Endothelial cell of umbilical vein (primary cell): ENCODE data around the gene CALCA. TPM values are rescaled to one million over a fixed set of nuclear protein-coding genes. Genes with fewer than 3 reads are reported as not detected.

ENCODE experiments used
- BruUV-seq: library from RNA; stranded (reverse); fragments of 400-500 nt; replicated peaks from 2 replicates; lab custom pipeline; 2021; lab: Mats Ljungman, UMichigan
- CTCF ChIA-PET: fragments of 300-600, 350-600 bp; sonication (Branson Sonifier 250); formaldehyde crosslinking; loops from one replicate; lab custom pipeline; 2021; ENCODE audit warnings: antibody characterized with exemption, inconsistent platforms; lab: Charles Lee
- POLR2A ChIA-PET: fragments of 300-600, 350-600 bp; sonication (Branson Sonifier 250); formaldehyde crosslinking; loops from one replicate; lab custom pipeline; 2021; ENCODE audit warnings: antibody characterized with exemption, inconsistent platforms; lab: Charles Lee
- DNase-seq: peaks from one replicate; pipeline ENCODE4 v3.0.0-alpha.2; 2011; ENCODE audit warnings: low read depth, low spot score
- FAIRE-seq: peaks from 2 replicates; lab custom pipeline; 2011; peaks lifted over from hg19 to GRCh38; lab: Jason Lieb, UNC
- H2AFZ ChIP-seq: 2 replicates; pipeline ENCODE4 v1.6.0; 2012; ENCODE audit warnings: low read depth, low read length, control low read depth, inconsistent platforms
- H3K27ac ChIP-seq: 2 replicates; pipeline ENCODE4 v1.5.1; 2011; ENCODE audit warnings: low read depth, mild to moderate bottlenecking, control low read depth, low read length, moderate library complexity; ENCODE audit not compliant: insufficient read depth
- H3K27me3 ChIP-seq, 2 experiments: 2 replicates each; pipeline versions ENCODE4 v1.6.0 to v1.6.1; 2011; ENCODE audit warnings: low read length in 2 of 2, mixed read lengths in 1 of 2; ENCODE audit not compliant: control insufficient read depth in 2 of 2, insufficient read depth in 2 of 2
- H3K36me3 ChIP-seq, 2 experiments: 2 replicates in 1 of 2; 3 replicates in 1 of 2; pipeline ENCODE4 v1.5.1; 2011; ENCODE audit warnings: low read length in 2 of 2, mild to moderate bottlenecking in 1 of 2, moderate library complexity in 1 of 2; ENCODE audit not compliant: control insufficient read depth in 2 of 2, insufficient read depth in 2 of 2; ENCODE audit errors: extremely low read depth in 1 of 2
- H3K4me1 ChIP-seq: 3 replicates; pipeline ENCODE4 v1.5.1; 2011; ENCODE audit warnings: mild to moderate bottlenecking, low read length; ENCODE audit not compliant: control insufficient read depth, insufficient read depth; ENCODE audit errors: extremely low read depth
- H3K4me2 ChIP-seq: 2 replicates; pipeline ENCODE4 v1.6.1; 2011; ENCODE audit warnings: low read length, control low read depth, mixed read lengths; ENCODE audit not compliant: insufficient read depth
- H3K4me3 ChIP-seq, 3 experiments: fragments of 200-600 bp in 1 of 3; sonication (generic), shearing (Covaris generic) in 1 of 3; replicated peaks in 1 of 3; 2 replicates each; pipeline ENCODE4 v1.5.1; 2011 to 2016; ENCODE audit warnings: control low read depth in 3 of 3, low read length in 3 of 3, mild to moderate bottlenecking in 2 of 3, inconsistent platforms in 1 of 3, low read depth in 1 of 3, moderate library complexity in 1 of 3; ENCODE audit not compliant: insufficient read depth in 1 of 3
- H3K79me2 ChIP-seq: 2 replicates; pipeline ENCODE4 v1.6.0; 2012; ENCODE audit warnings: low read length, inconsistent platforms; ENCODE audit not compliant: control insufficient read depth, insufficient read depth
- H3K9ac ChIP-seq: replicated peaks from 2 replicates; pipeline ENCODE3; 2011; ENCODE audit warnings: low read length, control low read depth; ENCODE audit not compliant: insufficient read depth; ENCODE audit errors: extremely low read depth
- H3K9me1 ChIP-seq: replicated peaks from 3 replicates; pipeline ENCODE4 v1.6.0; 2011; ENCODE audit warnings: mild to moderate bottlenecking, low read length; ENCODE audit not compliant: control insufficient read depth, insufficient read depth; ENCODE audit errors: extremely low read depth
- H3K9me3 ChIP-seq: replicated peaks from 2 replicates; pipeline ENCODE4 v1.5.1; 2012; ENCODE audit warnings: low read length, inconsistent platforms; ENCODE audit not compliant: control insufficient read depth, insufficient read depth
- H4K20me1 ChIP-seq: replicated peaks from 2 replicates; pipeline ENCODE3; 2011; ENCODE audit warnings: mild to moderate bottlenecking, low read length; ENCODE audit not compliant: control insufficient read depth, insufficient read depth; ENCODE audit errors: extremely low read depth
- EZH2 ChIP-seq: IDR thresholded peaks from 2 replicates; pipeline ENCODE4 v1.6.1; 2012; ENCODE audit warnings: borderline replicate concordance, low read depth, mild to moderate bottlenecking, moderate library complexity, low read length, inconsistent platforms; ENCODE audit not compliant: severe bottlenecking
- FOS ChIP-seq: IDR thresholded peaks from 2 replicates; pipeline ENCODE4 v1.6.1; 2011; ENCODE audit warnings: mild to moderate bottlenecking, low read length, moderate library complexity, borderline replicate concordance; ENCODE audit not compliant: insufficient read depth
- GATA2 ChIP-seq: IDR thresholded peaks from 2 replicates; pipeline ENCODE4 v1.7.0; 2011; ENCODE audit warnings: low read depth, mild to moderate bottlenecking, moderate library complexity, mixed read lengths, low read length; ENCODE audit not compliant: insufficient read length, insufficient read depth
- JUN ChIP-seq: IDR thresholded peaks from 2 replicates; pipeline ENCODE4 v1.6.1; 2011; ENCODE audit warnings: borderline replicate concordance, low read depth; ENCODE audit not compliant: insufficient read length, insufficient read depth
- MAX ChIP-seq: IDR thresholded peaks from 2 replicates; pipeline ENCODE4 v1.6.1; 2011; ENCODE audit not compliant: insufficient read depth, insufficient read length
- MYC ChIP-seq: IDR thresholded peaks from one replicate; pipeline ENCODE4 v1.6.1; 2011; ENCODE audit warnings: mild to moderate bottlenecking, low read depth, low read length
- POLR2A ChIP-seq: IDR thresholded peaks from 2 replicates; pipeline ENCODE4 v1.6.1; 2012; ENCODE audit warnings: low read depth, mild to moderate bottlenecking, control low read depth, low read length
- POLR2AphosphoS5 ChIP-seq: IDR thresholded peaks from 2 replicates; pipeline ENCODE4 v1.6.1; 2012; ENCODE audit warnings: low read depth, mild to moderate bottlenecking, control low read depth, low read length, moderate library complexity; ENCODE audit not compliant: insufficient read depth
- dilution Hi-C: fragments of 300-500 bp; cut with MboI; formaldehyde crosslinking; loops from one replicate; pipeline ENCODE4 v1.15.0; 2019; ENCODE audit warnings: low sequenced_read_pairs; ENCODE audit not compliant: extremely low pct_ligation_motif_present
- intact Hi-C: fragments of 100-400 bp; cut with micrococcal nuclease; formaldehyde crosslinking; loops from one replicate; pipeline ENCODE4 v1.10.0; 2022
- polyA plus RNA-seq, 4 experiments: library from polyadenylated mRNA; depleted of rRNA in 3 of 4; stranded (reverse) in 3 of 4; unstranded in 1 of 4; fragments of >200 nt; gene quantifications; 2 replicates each; pipeline versions ENCODE4 v1.2.1 to v1.2.3, GENCODE V29; 2011 to 2012; ENCODE audit warnings: missing spikeins in 1 of 4
- total RNA-seq: library from RNA; stranded (reverse); gene quantifications from 2 replicates; pipeline ENCODE4 v1.2.3, GENCODE V29; 2021
- TF ChIP-seq, protein P1 (sequence below), 2 donors: IDR thresholded peaks; 1 replicate in 1 of 2; 2 replicates in 1 of 2; pipeline ENCODE4 v1.5.1; 2011; ENCODE audit warnings: low read length in 2 of 2, mild to moderate bottlenecking in 2 of 2, moderate library complexity in 2 of 2, control low read depth in 1 of 2, inconsistent platforms in 1 of 2, low read depth in 1 of 2; ENCODE audit not compliant: insufficient read depth in 1 of 2; ENCODE audit errors: extremely low read depth in 1 of 2

The CALCA gene
- total and polyA plus RNA-seq, 2 donors (not counting 3 experiments of a cell fraction or from before 2014, with no cell fraction given): not detected

- DNase-seq (no peak), FAIRE-seq (no peak)
- no peaks in the 10 kb centered on the region for H3K36me3 ChIP-seq
- no peaks in the 10 kb centered on the region for H4K20me1 ChIP-seq
- H3K4me2 ChIP-seq: no peak overlapping the region
- no peaks in the 10 kb centered on the region for H3K27me3 ChIP-seq
- H3K9me1 ChIP-seq: no peaks in the 10 kb centered on the region
- no peak overlapping the region for H2AFZ ChIP-seq
- CTCF ChIA-PET: no interaction called here
- dilution Hi-C loops (no loop called here), intact Hi-C loops (no loop called here)
- H3K9me3 ChIP-seq: no peaks in the 10 kb centered on the region
- H3K27ac ChIP-seq: no peak overlapping the region
- POLR2A ChIA-PET: no interaction called here
- no peak overlapping the region for H3K4me3 ChIP-seq
- H3K4me1 ChIP-seq: no peaks in the 10 kb centered on the region
- TF ChIP-seq FOS: no peak
- TF ChIP-seq MAX: no peak
- no peak for TF ChIP-seq GATA2
- TF ChIP-seq MYC: no peak
- TF ChIP-seq, protein P1, sequence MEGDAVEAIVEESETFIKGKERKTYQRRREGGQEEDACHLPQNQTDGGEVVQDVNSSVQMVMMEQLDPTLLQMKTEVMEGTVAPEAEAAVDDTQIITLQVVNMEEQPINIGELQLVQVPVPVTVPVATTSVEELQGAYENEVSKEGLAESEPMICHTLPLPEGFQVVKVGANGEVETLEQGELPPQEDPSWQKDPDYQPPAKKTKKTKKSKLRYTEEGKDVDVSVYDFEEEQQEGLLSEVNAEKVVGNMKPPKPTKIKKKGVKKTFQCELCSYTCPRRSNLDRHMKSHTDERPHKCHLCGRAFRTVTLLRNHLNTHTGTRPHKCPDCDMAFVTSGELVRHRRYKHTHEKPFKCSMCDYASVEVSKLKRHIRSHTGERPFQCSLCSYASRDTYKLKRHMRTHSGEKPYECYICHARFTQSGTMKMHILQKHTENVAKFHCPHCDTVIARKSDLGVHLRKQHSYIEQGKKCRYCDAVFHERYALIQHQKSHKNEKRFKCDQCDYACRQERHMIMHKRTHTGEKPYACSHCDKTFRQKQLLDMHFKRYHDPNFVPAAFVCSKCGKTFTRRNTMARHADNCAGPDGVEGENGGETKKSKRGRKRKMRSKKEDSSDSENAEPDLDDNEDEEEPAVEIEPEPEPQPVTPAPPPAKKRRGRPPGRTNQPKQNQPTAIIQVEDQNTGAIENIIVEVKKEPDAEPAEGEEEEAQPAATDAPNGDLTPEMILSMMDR (IDR thresholded peaks at IDR 0.05; ENCODE audit: extremely low read depth in 1 of 2, insufficient read depth in 1 of 2, low read depth in 1 of 2, low read length in 2 of 2): no peak
- TF ChIP-seq POLR2A: no peak
- TF ChIP-seq EZH2: no peak
- no peak for TF ChIP-seq POLR2AphosphoS5
- no peak for TF ChIP-seq JUN
- no peak overlapping the region for H3K9ac ChIP-seq
- H3K79me2 ChIP-seq: no peaks in the 10 kb centered on the region
- no TSS peak for BruUV-seq
These were observed 41.8 kb downstream of the CALCA start for GRCh38 chr11:14930369-14930768.
